Kidney (tissue), 14 donors: ENCODE measurements around the gene CYB561. TPM values are rescaled to one million over a fixed set of nuclear protein-coding genes. Genes with fewer than 3 reads are reported as not detected.

Source experiments
- DNase-seq, 5 donors: peaks; one replicate each; pipeline ENCODE4 v3.0.0-alpha.2; 2013 to 2020
- FAIRE-seq: peaks from 2 replicates; lab custom pipeline; 2012; peaks lifted over from hg19 to GRCh38; lab: Jason Lieb, UNC
- H3K27ac ChIP-seq, 2 donors: one replicate each; pipeline ENCODE4 v1.7.0; 2013; ENCODE audit warnings: low read depth in 2 of 2, low read length in 2 of 2, inconsistent platforms in 1 of 2
- H3K27me3 ChIP-seq: one replicate; pipeline ENCODE4 v1.7.1; 2013; ENCODE audit warnings: low read length, inconsistent platforms; ENCODE audit not compliant: control insufficient read depth, insufficient read depth
- H3K36me3 ChIP-seq, 3 donors: one replicate each; pipeline versions ENCODE4 v1.7.0 to v1.7.1; 2013; ENCODE audit warnings: low read length in 3 of 3, control low read depth in 1 of 3, inconsistent platforms in 1 of 3; ENCODE audit not compliant: insufficient read depth in 3 of 3, control insufficient read depth in 2 of 3
- H3K4me1 ChIP-seq, 3 donors: one replicate each; pipeline versions ENCODE4 v1.7.0 to v1.7.1; 2013; ENCODE audit warnings: low read length in 3 of 3, inconsistent platforms in 1 of 3, low read depth in 1 of 3; ENCODE audit not compliant: control insufficient read depth in 2 of 3, insufficient read depth in 2 of 3
- H3K4me3 ChIP-seq, 3 donors: one replicate each; pipeline versions ENCODE4 v1.7.0 to v1.8.1; 2013; ENCODE audit warnings: low read length in 3 of 3, control low read depth in 1 of 3, inconsistent platforms in 1 of 3
- H3K9ac ChIP-seq, 3 donors: one replicate each; pipeline versions ENCODE4 v1.7.0 to v1.7.1; 2013; ENCODE audit warnings: low read length in 3 of 3, control low read depth in 1 of 3, inconsistent platforms in 1 of 3
- H3K9me3 ChIP-seq, 3 donors: one replicate each; pipeline versions ENCODE4 v1.7.0 to v1.7.1; 2013; ENCODE audit warnings: low read length in 3 of 3, control low read depth in 1 of 3, inconsistent platforms in 1 of 3; ENCODE audit not compliant: control insufficient read depth in 2 of 3, insufficient read depth in 1 of 3
- CTCF ChIP-seq: IDR thresholded peaks from 3 replicates; pipeline ENCODE4 v1.5.1; 2012; ENCODE audit warnings: mild to moderate bottlenecking, moderate library complexity, borderline replicate concordance; ENCODE audit not compliant: insufficient read depth; ENCODE audit errors: extremely low read depth
- intact Hi-C: fragments of 100-400 bp; cut with DNase I; formaldehyde crosslinking; loops from one replicate; pipeline ENCODE4 v1.11.1; 2022
- polyA plus RNA-seq: library from polyadenylated mRNA; stranded (reverse); fragments of 350-450 nt; fragmentation: Illumina TruSeq; extraction: RNeasy Lipid Tissue Mini Kit (QIAGEN cat#74804); gene quantifications from one replicate; pipeline ENCODE4 v1.2.3, GENCODE V29; 2014; ENCODE audit warnings: low read depth, low replicate concordance; ENCODE audit not compliant: insufficient read depth
- total RNA-seq: library from RNA; stranded (reverse); fragmentation: NEBNext Ultra II Directional; extraction: Animal tissue kit (Norgen Biotek cat#: 25700); gene quantifications from one replicate; pipeline ENCODE4 v1.2.1, GENCODE V29; 2021
- donor health status: control.
- donor health status: control.
- donor health status: control.
- donor health status: control.
- donor health status: control.
- donor health status: DM: yes; HTN: yes; CAD: no.
- donor health status: Normal renal cell carcinoma (clear cell type).

The CYB561 gene
- total and polyA plus RNA-seq, 2 donors from 2014 or later: 38.4 to 51.1 TPM

- no peak for TF ChIP-seq CTCF
- Histone ChIP-seq H3K27me3 (no peaks in the 10 kb centered on the region), H3K9me3 (no peaks in the 10 kb centered on the region), H3K27ac (no peak overlapping the region), H3K36me3 (peaks cover 0 to 9% (median 0%) of the 10 kb centered on the region in 3 donors), H3K4me3 (no peak overlapping the region), H3K4me1 (peaks cover 0 to 2% (median 0%) of the 10 kb centered on the region in 3 donors), H3K9ac (no peak overlapping the region)
- FAIRE-seq (no peak), DNase-seq (no peak)
- intact Hi-C loops: loop anchor here (10.0 kb wide), 1 partner anchor 320 kb away; no protein-coding TSS in a partner anchor
These were observed 41.1 kb downstream of the CYB561 start for GRCh38 chr17:63405020-63405419.

- TF ChIP-seq CTCF: no peak
- peaks cover 0 to 2% (median 0%) of the 10 kb centered on the region in 3 donors for H3K36me3 ChIP-seq
- H3K9me3 ChIP-seq: no peaks in the 10 kb centered on the region
- peak in 1 of 5 donors; percentile 62 for DNase-seq
- H3K4me3 ChIP-seq: no peak overlapping the region
- H3K4me1 ChIP-seq: peaks cover 0 to 6% (median 2%) of the 10 kb centered on the region in 3 donors
- no peak overlapping the region for H3K27ac ChIP-seq
- FAIRE-seq: no peak
- intact Hi-C loops: loop anchor here (10.0 kb wide), 1 partner anchor 318 kb away; no protein-coding TSS in a partner anchor
- H3K9ac ChIP-seq: no peak overlapping the region
- H3K27me3 ChIP-seq: no peaks in the 10 kb centered on the region
These were observed 43.5 kb downstream of the CYB561 start for GRCh38 chr17:63402431-63403212.

GRCh38 chr17:63399856-63400255 is 46.2 kb downstream of the CYB561 start:
- TF ChIP-seq CTCF: no peak
- Histone ChIP-seq H3K36me3 (peaks cover 0 to 8% (median 7%) of the 10 kb centered on the region in 3 donors), H3K9me3 (no peaks in the 10 kb centered on the region), H3K9ac (no peak overlapping the region), H3K27ac (no peak overlapping the region), H3K4me3 (no peak overlapping the region), H3K4me1 (peaks cover 0 to 6% (median 2%) of the 10 kb centered on the region in 3 donors), H3K27me3 (no peaks in the 10 kb centered on the region)
- intact Hi-C loops: loop anchor here (10.0 kb wide), 1 partner anchor 315 kb away; no protein-coding TSS in a partner anchor
- no peak for FAIRE-seq
- peak; percentile 62 to 96 (median 79) for DNase-seq
